Stomach (tissue), 4 donors: ENCODE data around the gene GHDC.

Experiments used
- CTCF ChIP-seq, 7 experiments: fragments of 450-650 bp in 4 of 7; fragments of 200-600 bp in 3 of 7; sonication (generic) in 3 of 7; IDR thresholded peaks; one replicate each; pipeline ENCODE4 v1.5.1; 2016 to 2019; ENCODE audit warnings: antibody characterized with exemption in 7 of 7, control low read depth in 2 of 7, mild to moderate bottlenecking in 1 of 7
- POLR2A ChIP-seq, 4 donors: fragments of 450-650 bp; IDR thresholded peaks; one replicate each; pipeline ENCODE4 v1.6.1; 2016; ENCODE audit warnings: antibody characterized with exemption in 4 of 4, control low read depth in 2 of 4, mild to moderate bottlenecking in 1 of 4, moderate library complexity in 1 of 4
- POLR2AphosphoS5 ChIP-seq, 3 donors: sonication (generic); formaldehyde crosslinking; IDR thresholded peaks; one replicate each; pipeline ENCODE4 v1.6.1; 2016; ENCODE audit warnings: antibody characterized with exemption in 3 of 3

- TF ChIP-seq CTCF (IDR thresholded peaks at IDR 0.05) (no peak), POLR2A (IDR thresholded peaks at IDR 0.05) (no peak), POLR2AphosphoS5 (IDR thresholded peaks at IDR 0.05) (no peak)
These were observed 33.8 kb upstream of the GHDC start for GRCh38 chr17:42227849-42228700.
